GM12878 (cell line): ENCODE results near the gene RANBP17. TPM values are rescaled to one million over a fixed set of nuclear protein-coding genes. Genes with fewer than 3 reads are reported as not detected.

Source experiments
- ATAC-seq: fragments of 200-7000 bp; cut with Tn5 transposase; 3 replicates; pipeline ENCODE4 v1.9.1; 2020; ENCODE audit warnings: mild to moderate bottlenecking, moderate library complexity
- BruUV-seq: library from RNA; stranded (reverse); fragments of 400-500 nt; replicated peaks from 2 replicates; lab custom pipeline; 2021; lab: Mats Ljungman, UMichigan
- CTCF ChIA-PET: fragments of 300-600 bp; sonication (Branson Sonifier 250); formaldehyde crosslinking; extraction: SDS; loops from one replicate; lab custom pipeline; 2021; ENCODE audit warnings: inconsistent platforms; lab: Yijun Ruan, JAX
- POLR2A ChIA-PET: fragments of 350-600 bp; formaldehyde crosslinking; extraction: SDS; loops from one replicate; lab custom pipeline; 2021; ENCODE audit warnings: inconsistent platforms; lab: Charles Lee
- RAD21 ChIA-PET: fragments of 300-600 bp; sonication (Branson Sonifier 250); formaldehyde crosslinking; loops from one replicate; lab custom pipeline; 2023; ENCODE audit warnings: antibody characterized with exemption; ENCODE audit not compliant: unreplicated experiment; lab: Charles Lee
- SMC1A ChIA-PET: fragments of 300-600 bp; sonication (Branson Sonifier 250); formaldehyde crosslinking; loops from one replicate; lab custom pipeline; 2023; ENCODE audit not compliant: unreplicated experiment, uncharacterized antibody; lab: Charles Lee
- DNase-seq: peaks from one replicate; pipeline ENCODE4 v3.0.0-alpha.2; 2011; ENCODE audit warnings: low read depth, low spot score
- FAIRE-seq: peaks from 3 replicates; lab custom pipeline; 2011; peaks lifted over from hg19 to GRCh38; lab: Jason Lieb, UNC
- H2AFZ ChIP-seq: 2 replicates; pipeline ENCODE4 v1.6.0; 2011; ENCODE audit warnings: low read depth, low read length, control low read depth; ENCODE audit not compliant: control insufficient read depth
- H3K27ac ChIP-seq: 2 replicates; pipeline ENCODE4 v1.5.1; 2011; ENCODE audit warnings: control low read depth; ENCODE audit not compliant: control insufficient read depth, insufficient read depth
- H3K27me3 ChIP-seq, 2 experiments: replicated peaks in 1 of 2; 2 replicates each; pipeline versions ENCODE4 v1.6.0 to v1.6.1; 2011; ENCODE audit warnings: low read length in 1 of 2; ENCODE audit not compliant: control insufficient read depth in 2 of 2, insufficient read depth in 2 of 2
- H3K36me3 ChIP-seq, 2 experiments: 2 replicates each; pipeline ENCODE4 v1.5.1; 2011; ENCODE audit warnings: low read length in 1 of 2; ENCODE audit not compliant: control insufficient read depth in 2 of 2, insufficient read depth in 2 of 2
- H3K4me1 ChIP-seq: 2 replicates; pipeline ENCODE4 v1.6.1; 2011; ENCODE audit warnings: mild to moderate bottlenecking, low read length, moderate library complexity, mixed read lengths; ENCODE audit not compliant: control insufficient read depth, insufficient read depth
- H3K4me2 ChIP-seq: 2 replicates; pipeline ENCODE4 v1.6.0; 2011; ENCODE audit warnings: control low read depth; ENCODE audit not compliant: control insufficient read depth, insufficient read depth
- H3K4me3 ChIP-seq: fragments of 200-600 bp; sonication (generic); 2 replicates; pipeline ENCODE4 v1.5.1; 2016
- H3K79me2 ChIP-seq: 2 replicates; pipeline ENCODE4 v1.6.0; 2011; ENCODE audit warnings: low read length; ENCODE audit not compliant: control insufficient read depth, insufficient read depth
- H3K9ac ChIP-seq: 2 replicates; pipeline ENCODE4 v1.8.0; 2011; ENCODE audit warnings: low read length, control low read depth, mixed read lengths; ENCODE audit not compliant: control insufficient read depth, insufficient read depth
- H3K9me3 ChIP-seq: replicated peaks from 3 replicates; pipeline ENCODE4 v1.5.1; 2011; ENCODE audit warnings: mild to moderate bottlenecking, low read length; ENCODE audit not compliant: control insufficient read depth, insufficient read depth
- H4K20me1 ChIP-seq: 2 replicates; pipeline ENCODE4 v1.6.0; 2011; ENCODE audit not compliant: control insufficient read depth, insufficient read depth
- BHLHE40 ChIP-seq, 2 experiments: fragments of 450-650 bp in 1 of 2; IDR thresholded peaks; 2 replicates each; pipeline ENCODE4 v1.6.1; 2011 to 2017; ENCODE audit warnings: low read depth in 2 of 2, borderline replicate concordance in 1 of 2, improper control_type of control experiment in 1 of 2, low read length in 1 of 2, mild to moderate bottlenecking in 1 of 2
- BMI1 ChIP-seq: fragments of 450-650 bp; IDR thresholded peaks from 2 replicates; pipeline ENCODE4 v1.6.1; 2016; ENCODE audit warnings: mild to moderate bottlenecking, moderate library complexity, borderline replicate concordance
- E4F1 ChIP-seq: fragments of 450-650 bp; IDR thresholded peaks from 2 replicates; pipeline ENCODE4 v1.6.1; 2018; ENCODE audit warnings: borderline replicate concordance, mild to moderate bottlenecking; ENCODE audit not compliant: partially characterized antibody
- IRF3 ChIP-seq: fragments of 450-650 bp; IDR thresholded peaks from 2 replicates; pipeline ENCODE4 v1.6.1; 2014; ENCODE audit warnings: mild to moderate bottlenecking
- MEF2A ChIP-seq: IDR thresholded peaks from 2 replicates; pipeline ENCODE4 v1.6.1; 2011; ENCODE audit warnings: low read depth, mild to moderate bottlenecking, low read length, moderate library complexity; ENCODE audit not compliant: insufficient read depth
- MTA3 ChIP-seq: IDR thresholded peaks from 2 replicates; pipeline ENCODE4 v1.6.1; 2012; ENCODE audit warnings: low read length, inconsistent platforms, borderline replicate concordance
- RAD21 ChIP-seq: IDR thresholded peaks from 2 replicates; pipeline ENCODE4 v1.6.1; 2011; ENCODE audit warnings: mild to moderate bottlenecking, low read depth, low read length, moderate library complexity; ENCODE audit not compliant: insufficient read depth
- RB1 ChIP-seq: fragments of 450-650 bp; formaldehyde crosslinking; IDR thresholded peaks from 2 replicates; pipeline ENCODE4 v1.6.1; 2017; ENCODE audit warnings: mild to moderate bottlenecking, borderline replicate concordance
- RFX5 ChIP-seq: IDR thresholded peaks from 2 replicates; pipeline ENCODE4 v1.6.1; 2011; ENCODE audit warnings: low read depth, low read length, improper control_type of control experiment
- SMAD5 ChIP-seq: IDR thresholded peaks from 2 replicates; pipeline ENCODE4 v1.6.1; 2016; ENCODE audit warnings: antibody characterized with exemption, low read depth
- SP1 ChIP-seq: IDR thresholded peaks from one replicate; pipeline ENCODE4 v1.6.1; 2011; ENCODE audit warnings: low read depth, low read length
- SREBF2 ChIP-seq: IDR thresholded peaks from 2 replicates; pipeline ENCODE4 v1.6.1; 2012; ENCODE audit warnings: mild to moderate bottlenecking, low read length
- TCF3 ChIP-seq: IDR thresholded peaks from 2 replicates; pipeline ENCODE4 v1.6.1; 2012; ENCODE audit warnings: low read depth, mild to moderate bottlenecking, low read length, borderline replicate concordance; ENCODE audit not compliant: insufficient read depth
- ZBTB40 ChIP-seq: fragments of 450-650 bp; IDR thresholded peaks from 2 replicates; pipeline ENCODE4 v1.6.1; 2016; ENCODE audit warnings: mild to moderate bottlenecking, moderate library complexity, borderline replicate concordance
- WGBS: methylation state at CpG from one replicate; pipeline ENCODE4 v1.1.6; 2016; ENCODE audit warnings: low lambda C conversion rate; ENCODE audit not compliant: insufficient replicate concordance, insufficient coverage; ENCODE audit errors: missing lambda C conversion rate; 5-methylcytosine and 5-hydroxymethylcytosine counted together
- in situ Hi-C: fragments of 300-500 bp; cut with MboI; formaldehyde crosslinking; loops from 9 replicates; pipeline ENCODE4 v1.14.3; 2018; ENCODE audit warnings: mixed read lengths
- intact Hi-C: fragments of 100-400 bp; cut with micrococcal nuclease; formaldehyde crosslinking; loops from one replicate; pipeline ENCODE4 v1.14.2; 2022; ENCODE audit not compliant: unreplicated experiment
- polyA plus RNA-seq, 11 experiments: library from polyadenylated mRNA; depleted of rRNA in 4 of 11; unstranded in 6 of 11; stranded (reverse) in 5 of 11; fragments of >200 nt; fragmentation: Nextera tagmentation in 4 of 11; fragmentation: Illumina TruSeq in 1 of 11; extraction: Ambion mirVana in 4 of 11; extraction: Trizol in 1 of 11; gene quantifications; 1 replicate in 1 of 11; 2 replicates in 10 of 11; pipeline versions ENCODE4 v1.2.1 to v1.2.3, GENCODE V29; 2011 to 2016; ENCODE audit warnings: inconsistent platforms in 2 of 11, missing spikeins in 2 of 11, low read depth in 1 of 11
- total RNA-seq, 4 experiments: library from RNA; depleted of rRNA in 3 of 4; stranded (reverse); fragments of >200 nt in 3 of 4; fragmentation: Illumina TruSeq in 1 of 4; extraction: Trizol in 1 of 4; gene quantifications; 2 replicates each; pipeline versions ENCODE4 v1.2.1 to v1.2.3, GENCODE V29; 2013 to 2021

RANBP17 gene
- total and polyA plus RNA-seq, 10 of the 15 experiments (the other 5 are each of a cell fraction or from before 2014, with no cell fraction given): 0.10 TPM; not detected in 9

GRCh38 chr5:171236651-171237050, 374.8 kb downstream of the RANBP17 start (continued):
- no peak for TF ChIP-seq RAD21

- 31% methylated on average over 1 of the region's 1 CpG for WGBS
- ChIA-PET SMC1A (no interaction called here), RAD21 (no interaction called here), POLR2A (no interaction called here), CTCF (no interaction called here)
- FAIRE-seq: no peak
- no peak for DNase-seq
- Histone ChIP-seq H4K20me1 (no peaks in the 10 kb centered on the region), H3K9me3 (no peaks in the 10 kb centered on the region), H3K79me2 (no peaks in the 10 kb centered on the region), H2AFZ (no peak overlapping the region), H3K27me3 (no peaks in the 10 kb centered on the region; a peak in 1 of 4 replicates), H3K9ac (no peak overlapping the region), H3K27ac (no peak overlapping the region), H3K4me1 (no peaks in the 10 kb centered on the region), H3K4me2 (no peak overlapping the region), H3K36me3 (no peaks in the 10 kb centered on the region), H3K4me3 (no peak overlapping the region)
- in situ Hi-C loops (no loop called here), intact Hi-C loops (no loop called here)
- no TSS peak for BruUV-seq
- ATAC-seq: no peak
- TF ChIP-seq IRF3: no peak
- no peak for TF ChIP-seq SMAD5
- TF ChIP-seq MEF2A: no peak
- TF ChIP-seq TCF3: no peak
- no peak for TF ChIP-seq RB1
- TF ChIP-seq ZBTB40: no peak
- TF ChIP-seq RFX5: no peak
- no peak for TF ChIP-seq BHLHE40 (IDR thresholded peaks at IDR 0.05; ENCODE audit: borderline replicate concordance in 1 of 2, low read depth in 2 of 2, low read length in 1 of 2)
- TF ChIP-seq SP1: no peak
- no peak for TF ChIP-seq E4F1
- no peak for TF ChIP-seq BMI1
- TF ChIP-seq SREBF2: no peak
- TF ChIP-seq MTA3: no peak
Observed at GRCh38 chr5:171242521-171242920, 380.7 kb downstream of the RANBP17 start.
